GM23248 (cell line): Measurements from ENCODE around the gene PRICKLE1. TPM values are rescaled to one million over a fixed set of nuclear protein-coding genes. Genes with fewer than 3 reads are reported as not detected.

Experiments
- DNase-seq: peaks from one replicate; pipeline ENCODE4 v3.0.0-alpha.2; 2015
- H2AFZ ChIP-seq: fragments of 200-600 bp; sonication (generic); 2 replicates; pipeline ENCODE4 v1.6.1; 2016; ENCODE audit warnings: antibody characterized with exemption
- H3F3A ChIP-seq: fragments of 200-600 bp; sonication (generic); 2 replicates; pipeline ENCODE4 v1.6.1; 2016; ENCODE audit warnings: mild to moderate bottlenecking, antibody characterized with exemption, mixed run types; ENCODE audit not compliant: insufficient read depth
- H3K27ac ChIP-seq: fragments of 200-600 bp; sonication (generic); 2 replicates; pipeline ENCODE4 v1.5.1; 2016; ENCODE audit warnings: mild to moderate bottlenecking
- H3K27me3 ChIP-seq: fragments of 200-600 bp; sonication (generic); replicated peaks from 2 replicates; pipeline ENCODE4 v1.6.1; 2016; ENCODE audit warnings: mild to moderate bottlenecking; ENCODE audit not compliant: insufficient read depth
- H3K36me3 ChIP-seq: fragments of 200-600 bp; sonication (generic); 2 replicates; pipeline ENCODE4 v1.6.1; 2016; ENCODE audit warnings: low read depth, mild to moderate bottlenecking
- H3K4me1 ChIP-seq: fragments of 200-600 bp; sonication (generic); 2 replicates; pipeline ENCODE4 v1.6.1; 2016; ENCODE audit warnings: mild to moderate bottlenecking; ENCODE audit not compliant: insufficient read depth
- H3K4me2 ChIP-seq: fragments of 200-600 bp; sonication (generic); one replicate; pipeline ENCODE4 v1.6.1; 2016; ENCODE audit warnings: mild to moderate bottlenecking; ENCODE audit not compliant: unreplicated experiment
- H3K4me3 ChIP-seq: fragments of 200-600 bp; sonication (generic); 2 replicates; pipeline ENCODE4 v1.5.1; 2016; ENCODE audit warnings: mild to moderate bottlenecking
- H3K79me2 ChIP-seq: fragments of 200-600 bp; sonication (generic); 2 replicates; pipeline ENCODE4 v1.6.1; 2016; ENCODE audit warnings: mild to moderate bottlenecking; ENCODE audit not compliant: insufficient read depth
- H3K9ac ChIP-seq: fragments of 200-600 bp; sonication (generic); 2 replicates; pipeline ENCODE4 v1.6.1; 2016; ENCODE audit warnings: mild to moderate bottlenecking
- H3K9me2 ChIP-seq: fragments of 200-600 bp; sonication (generic); 2 replicates; pipeline ENCODE4 v1.6.1; 2016; ENCODE audit warnings: mixed run types, mild to moderate bottlenecking, moderate library complexity; ENCODE audit not compliant: insufficient read depth
- H3K9me3 ChIP-seq: fragments of 200-600 bp; sonication (generic); one replicate; pipeline ENCODE4 v1.6.1; 2017; ENCODE audit warnings: low read depth
- H4K20me1 ChIP-seq: fragments of 200-600 bp; sonication (generic); 2 replicates; pipeline ENCODE4 v1.6.0; 2016; ENCODE audit not compliant: insufficient read depth
- EZH2 ChIP-seq: fragments of 200-600 bp; sonication (generic); IDR thresholded peaks from 2 replicates; pipeline ENCODE4 v1.6.1; 2018; ENCODE audit warnings: antibody characterized with exemption, mild to moderate bottlenecking; ENCODE audit not compliant: insufficient read depth, poor library complexity, severe bottlenecking
- EZH2phosphoT487 ChIP-seq: fragments of 200-600 bp; sonication (generic); IDR thresholded peaks from 2 replicates; pipeline ENCODE4 v1.6.1; 2018; ENCODE audit warnings: antibody characterized with exemption, moderate library complexity, mild to moderate bottlenecking, low read depth; ENCODE audit not compliant: insufficient read depth
- WGBS, 2 experiments: methylation state at CpG; one replicate each; pipeline ENCODE4 v1.1.6; 2015 to 2017; ENCODE audit warnings: low lambda C conversion rate in 2 of 2, low coverage in 1 of 2; ENCODE audit errors: missing lambda C conversion rate in 2 of 2; 5-methylcytosine and 5-hydroxymethylcytosine counted together
- in situ Hi-C: fragments of 300-500 bp; cut with MboI; formaldehyde crosslinking; loops from 2 replicates; pipeline ENCODE4 v1.15.0; 2020
- polyA plus RNA-seq: library from polyadenylated mRNA; unstranded; fragments of >200 nt; fragmentation: Nextera tagmentation; extraction: Ambion mirVana; gene quantifications from 2 replicates; pipeline ENCODE4 v1.2.1, GENCODE V29; 2016
- total RNA-seq: library from RNA; depleted of rRNA; stranded (reverse); fragments of >200 nt; shearing (Covaris generic); gene quantifications from 2 replicates; pipeline ENCODE4 v1.2.3, GENCODE V29; 2014

PRICKLE1 gene
- total and polyA plus RNA-seq, 2 experiments from 2014 or later, result 12.9 to 25.7 TPM

DNA sequence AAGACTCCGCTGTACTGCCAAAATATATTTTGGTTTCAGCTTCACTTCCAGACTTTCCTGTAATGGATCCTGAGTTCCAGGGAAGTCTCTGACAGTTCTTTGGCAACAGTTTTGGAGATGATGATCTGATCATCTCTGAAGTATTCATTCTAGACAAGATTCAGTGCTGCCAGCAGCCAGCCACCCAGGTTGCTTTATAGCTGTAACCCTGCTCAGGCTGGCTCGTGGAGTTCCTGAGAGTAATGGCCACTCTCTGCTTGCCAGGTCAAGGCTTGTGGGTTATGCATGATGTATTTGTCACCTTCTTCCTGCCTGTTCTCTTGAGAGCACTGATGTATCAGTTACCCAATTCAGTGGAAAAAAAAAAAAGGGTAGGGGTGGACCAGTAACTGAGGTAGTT is 139.3 kb downstream of the PRICKLE1 start:
- no peak overlapping the region for H3K4me3 ChIP-seq
- H3K9ac ChIP-seq, result peak overlapping the region; percentile 34; the same call in 1 of the 2 replicates
- H3K27me3 ChIP-seq, result no peaks in the 10 kb centered on the region
- H3F3A ChIP-seq, result peaks cover 45% of the 10 kb centered on the region
- H3K36me3 ChIP-seq, result 0 out of 2 replicates have a peak, but pooled peaks cover 3% of the 10 kb centered on the region
- no peaks in the 10 kb centered on the region for H3K9me3 ChIP-seq
- TF ChIP-seq EZH2phosphoT487 (no peak), EZH2 (no peak)
- H3K9me2 ChIP-seq, result no peaks in the 10 kb centered on the region
- no peaks in the 10 kb centered on the region for H4K20me1 ChIP-seq
- 17 to 31% methylated on average over 2 of the region's 2 CpGs for WGBS, 2 experiments
- DNase-seq, result peak; percentile 62
- no peak overlapping the region for H3K4me2 ChIP-seq
- in situ Hi-C loops, result no loop called here
- H2AFZ ChIP-seq, result no peak overlapping the region
- H3K79me2 ChIP-seq, result no peaks in the 10 kb centered on the region
- H3K27ac ChIP-seq, result peak overlapping the region; percentile 39
- H3K4me1 ChIP-seq, result peaks cover 15% of the 10 kb centered on the region

DNA sequence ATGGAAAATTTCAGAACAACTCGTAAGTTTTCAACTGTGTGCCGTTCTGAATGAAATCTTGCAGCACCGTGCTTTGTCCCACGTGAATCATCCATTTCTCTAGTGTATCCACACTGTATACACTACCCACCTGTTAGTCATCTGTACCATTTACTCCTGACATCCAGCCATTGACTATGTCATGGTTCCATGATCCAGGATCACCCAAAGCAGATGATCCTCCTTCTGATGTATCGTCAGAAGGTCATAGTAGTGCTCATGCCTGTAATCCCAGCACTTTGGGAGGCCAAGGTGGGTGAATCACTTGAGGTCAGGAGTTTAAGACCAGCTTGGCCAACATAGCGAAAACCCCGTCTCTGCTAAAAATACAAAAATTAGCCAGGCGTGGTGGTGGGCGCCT is 140.7 kb downstream of the PRICKLE1 start:
- in situ Hi-C loops, result no loop called here
- DNase-seq, result no peak

DNA sequence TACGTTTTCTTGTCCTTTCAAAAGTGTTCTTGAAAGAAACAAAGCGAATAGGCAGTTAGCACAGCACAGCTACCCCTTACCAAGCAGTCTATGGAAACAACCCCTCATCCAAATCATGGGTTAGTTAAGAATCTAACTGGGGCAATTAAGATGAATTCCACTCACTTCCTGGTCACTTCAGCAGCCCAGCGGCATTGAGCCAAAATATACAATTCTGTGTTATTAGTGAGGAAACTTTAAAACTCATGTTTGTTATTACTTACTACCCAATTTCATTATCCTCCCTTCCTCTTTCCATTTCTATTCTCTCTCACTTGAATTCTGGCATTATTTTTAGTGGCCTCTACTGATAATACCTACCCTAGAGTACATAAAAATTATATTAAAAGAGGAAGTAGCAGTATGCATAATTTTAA is 142.2 kb downstream of the PRICKLE1 start:
- Histone ChIP-seq H3K9me3 (no peaks in the 10 kb centered on the region), H3K4me2 (no peak overlapping the region), H4K20me1 (no peaks in the 10 kb centered on the region), H3F3A (peaks cover 42% of the 10 kb centered on the region), H3K4me1 (peaks cover 15% of the 10 kb centered on the region), H3K27me3 (no peaks in the 10 kb centered on the region), H3K9me2 (no peaks in the 10 kb centered on the region), H2AFZ (no peak overlapping the region), H3K36me3 (peaks cover 9% of the 10 kb centered on the region; the same call in 1 of the 2 replicates), H3K27ac (no peak overlapping the region), H3K79me2 (no peaks in the 10 kb centered on the region), H3K4me3 (no peak overlapping the region), H3K9ac (no peak overlapping the region)
- 97% methylated on average over 3 of the region's 3 CpGs for WGBS, 2 experiments
- no peak for TF ChIP-seq EZH2phosphoT487
- TF ChIP-seq EZH2, result no peak
- no peak for DNase-seq
- in situ Hi-C loops, result no loop called here

More for the DNA sequence above, 140.7 kb downstream of the PRICKLE1 start:
- TF ChIP-seq EZH2phosphoT487, result no peak
- TF ChIP-seq EZH2, result no peak
- Histone ChIP-seq H3K79me2 (no peaks in the 10 kb centered on the region), H2AFZ (no peak overlapping the region), H3K36me3 (peaks cover 9% of the 10 kb centered on the region; the same call in 1 of the 2 replicates), H3K9me2 (no peaks in the 10 kb centered on the region), H4K20me1 (no peaks in the 10 kb centered on the region), H3K27ac (no peak overlapping the region), H3K4me3 (no peak overlapping the region), H3K27me3 (no peaks in the 10 kb centered on the region), H3F3A (peaks cover 42% of the 10 kb centered on the region), H3K4me1 (peaks cover 15% of the 10 kb centered on the region), H3K4me2 (no peak overlapping the region), H3K9ac (no peak overlapping the region), H3K9me3 (no peaks in the 10 kb centered on the region)
- WGBS, 2 experiments, result 94 to 95% methylated on average over 9 of the region's 9 CpGs

DNA sequence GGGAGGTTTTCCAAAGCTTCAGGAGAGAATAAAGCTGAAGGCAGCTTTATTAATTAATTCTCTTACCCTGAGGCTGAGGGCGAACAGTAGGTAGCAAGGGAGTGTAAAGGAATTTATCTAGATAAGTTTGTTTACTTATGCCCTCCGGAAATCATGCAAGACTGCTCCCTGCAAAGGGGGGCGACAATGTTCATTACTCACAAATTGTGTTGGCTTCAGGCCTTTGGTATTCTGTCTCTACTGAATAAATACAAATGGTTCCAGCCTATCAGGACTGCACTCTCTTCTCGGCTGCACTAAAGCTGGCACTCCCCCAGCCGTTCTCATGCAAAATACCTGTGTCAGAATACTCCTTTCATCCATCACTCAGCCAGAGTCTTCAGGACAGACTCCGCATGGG is 142.8 kb downstream of the PRICKLE1 start:
- no peak for DNase-seq

GRCh38 chr12:42445891-42446290 is 143.7 kb downstream of the PRICKLE1 start:
- H3K27me3 ChIP-seq, result no peaks in the 10 kb centered on the region
- H3K9ac ChIP-seq, result no peak overlapping the region
- in situ Hi-C loops, result no loop called here
- H3K4me1 ChIP-seq, result peaks cover 13% of the 10 kb centered on the region
- no peaks in the 10 kb centered on the region for H3K79me2 ChIP-seq
- H3F3A ChIP-seq, result peaks cover 31% of the 10 kb centered on the region
- H3K4me2 ChIP-seq, result no peak overlapping the region
- no peak overlapping the region for H2AFZ ChIP-seq
- no peak for DNase-seq
- 95 to 97% methylated on average over 10 to 16 of the region's 16 CpGs for WGBS, 2 experiments
- H3K36me3 ChIP-seq, result peaks cover 18% of the 10 kb centered on the region
- H4K20me1 ChIP-seq, result no peaks in the 10 kb centered on the region
- TF ChIP-seq EZH2 (no peak), EZH2phosphoT487 (no peak)
- no peaks in the 10 kb centered on the region for H3K9me3 ChIP-seq
- no peaks in the 10 kb centered on the region for H3K9me2 ChIP-seq
- no peak overlapping the region for H3K27ac ChIP-seq
- no peak overlapping the region for H3K4me3 ChIP-seq

More for the DNA sequence above, 142.8 kb downstream of the PRICKLE1 start:
- no peak overlapping the region for H3K9ac ChIP-seq
- H3K27me3 ChIP-seq, result no peaks in the 10 kb centered on the region
- H3K36me3 ChIP-seq, result peaks cover 12% of the 10 kb centered on the region
- H3K27ac ChIP-seq, result no peak overlapping the region
- H3F3A ChIP-seq, result peaks cover 38% of the 10 kb centered on the region
- H3K9me3 ChIP-seq, result no peaks in the 10 kb centered on the region
- H2AFZ ChIP-seq, result no peak overlapping the region
- 54 to 64% methylated on average over 6 of the region's 6 CpGs for WGBS, 2 experiments
- no peaks in the 10 kb centered on the region for H3K79me2 ChIP-seq
- TF ChIP-seq EZH2 (no peak), EZH2phosphoT487 (no peak)
- H3K4me3 ChIP-seq, result no peak overlapping the region
- H4K20me1 ChIP-seq, result no peaks in the 10 kb centered on the region
- peaks cover 15% of the 10 kb centered on the region for H3K4me1 ChIP-seq
- no peak overlapping the region for H3K4me2 ChIP-seq
- in situ Hi-C loops, result no loop called here
- no peaks in the 10 kb centered on the region for H3K9me2 ChIP-seq
